HG03558 (cell line): Measurements from ENCODE around the gene ENOX1.

Experiments used
- ATAC-seq: cut with Tn5 transposase; IDR thresholded peaks from one replicate; pipeline ENCODE4 v1.9.1; 2021; ENCODE audit warnings: moderate number of reproducible peaks; ENCODE audit not compliant: unreplicated experiment; ENCODE audit errors: extremely low read depth

ENOX1 gene

GRCh38 chr13:43339145-43339804 is 447.5 kb downstream of the ENOX1 start:
- no peak for ATAC-seq

- ATAC-seq = no peak
Observed at GRCh38 chr13:43335764-43336163, 451.0 kb downstream of the ENOX1 start.

- no peak for ATAC-seq
Observed at GRCh38 chr13:43333176-43333575, 453.6 kb downstream of the ENOX1 start.

GRCh38 chr13:43331672-43332071 is 455.1 kb downstream of the ENOX1 start:
- ATAC-seq = no peak

- no peak for ATAC-seq
Observed at GRCh38 chr13:43329702-43330101, 457.1 kb downstream of the ENOX1 start.

- no peak for ATAC-seq
Observed at GRCh38 chr13:43328907-43329306, 457.9 kb downstream of the ENOX1 start.

DNA sequence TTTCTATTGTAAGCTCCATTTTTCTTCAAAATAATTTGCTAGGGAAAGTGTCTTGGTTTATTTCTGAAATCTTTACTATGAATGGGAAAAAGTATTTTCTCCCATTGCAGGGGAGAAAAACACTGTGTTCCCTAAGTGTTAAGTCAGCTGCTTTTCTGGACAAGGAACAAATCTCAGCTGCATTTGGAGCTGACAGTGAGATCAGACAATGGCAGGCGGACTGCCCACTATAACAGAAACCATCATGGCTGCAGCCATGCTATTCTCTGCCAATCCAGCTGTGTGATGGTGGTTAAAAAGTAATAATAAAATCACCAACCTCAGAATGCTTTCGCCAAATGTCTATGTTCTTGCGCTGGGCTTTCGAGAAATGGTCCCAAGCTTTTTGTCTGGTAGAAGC is 460.7 kb downstream of the ENOX1 start:
- no peak for ATAC-seq

GRCh38 chr13:43325636-43326035 is 461.1 kb downstream of the ENOX1 start:
- ATAC-seq = no peak

DNA sequence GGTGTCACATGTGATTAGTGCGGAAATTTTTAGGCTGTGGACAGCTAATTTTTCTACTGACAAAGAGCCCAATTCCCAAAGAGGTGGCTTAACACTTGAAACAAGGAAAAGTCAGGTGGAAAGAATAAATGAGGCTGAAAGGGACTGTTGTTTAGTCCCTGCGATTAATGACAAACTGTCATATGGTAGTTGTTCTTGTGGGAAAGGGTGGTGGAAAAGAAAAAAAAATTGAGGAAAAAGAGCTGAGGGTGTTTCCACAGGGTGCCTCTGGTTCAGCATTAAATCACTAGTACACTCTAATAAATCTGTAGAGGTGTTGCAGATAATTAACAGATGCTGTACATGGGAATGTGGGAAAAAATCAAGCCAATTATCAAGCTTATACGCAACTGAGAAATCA is 462.6 kb downstream of the ENOX1 start:
- no peak for ATAC-seq

DNA sequence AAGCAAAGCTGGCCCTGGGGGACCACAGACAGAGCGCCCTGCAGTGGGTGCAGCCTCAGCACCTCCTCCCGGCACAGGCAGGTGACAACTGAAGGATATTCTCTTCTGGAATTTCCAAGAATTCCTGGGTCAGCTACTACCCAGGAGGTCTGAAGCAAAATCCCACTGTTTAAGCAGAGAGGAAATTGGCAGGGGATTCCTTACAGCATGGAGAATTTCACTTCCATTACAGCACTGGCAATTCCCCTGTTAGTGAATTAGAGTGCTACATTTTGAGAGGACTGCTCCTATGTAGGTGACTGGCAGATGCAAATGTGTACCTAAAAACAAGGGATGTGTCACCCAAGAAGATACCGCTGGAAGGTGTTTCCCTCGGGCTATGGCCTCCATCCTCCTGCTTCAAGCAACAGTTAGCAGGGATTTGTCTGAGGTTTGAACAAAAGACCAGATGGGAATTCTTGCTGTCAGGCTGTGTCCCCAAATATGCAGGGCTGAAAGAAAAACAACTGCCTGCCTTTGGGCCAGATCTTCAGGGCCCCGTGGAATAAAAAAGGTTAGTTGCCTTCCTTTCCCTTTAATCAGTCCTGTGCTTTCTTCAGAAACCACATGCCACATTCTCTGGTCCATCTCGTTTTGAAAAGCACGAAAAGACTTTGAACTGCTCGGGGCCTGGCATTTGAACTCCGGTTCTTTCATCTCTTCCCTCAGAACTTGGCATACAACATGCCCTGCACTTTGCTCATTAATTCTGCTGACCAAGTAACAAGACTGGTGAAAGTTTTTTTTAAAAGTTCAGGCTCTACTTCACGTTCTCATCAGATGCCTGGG is 466.9 kb downstream of the ENOX1 start:
- ATAC-seq = no peak

- ATAC-seq = no peak
Observed at GRCh38 chr13:43316946-43317353, 469.8 kb downstream of the ENOX1 start.

DNA sequence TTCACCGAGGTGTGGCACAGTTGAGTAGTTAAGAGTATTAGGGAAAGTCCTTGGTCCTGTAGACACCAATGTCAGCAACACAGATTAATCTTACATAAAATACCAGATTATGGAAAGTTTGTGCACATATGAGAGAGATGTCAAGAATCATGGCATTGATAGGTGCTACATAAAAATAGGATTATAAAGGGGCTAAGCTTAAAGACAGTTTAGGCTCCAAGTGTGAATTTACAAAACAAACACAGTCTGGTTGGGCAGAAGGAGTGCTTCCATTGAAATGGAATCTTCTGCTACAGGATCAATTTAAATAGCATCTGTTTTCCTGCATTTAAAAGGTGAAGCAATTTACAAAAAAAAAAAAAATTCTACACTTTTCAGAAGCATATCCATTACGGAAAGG is 470.5 kb downstream of the ENOX1 start:
- no peak for ATAC-seq

GRCh38 chr13:43315522-43315921 is 471.2 kb downstream of the ENOX1 start:
- no peak for ATAC-seq

DNA sequence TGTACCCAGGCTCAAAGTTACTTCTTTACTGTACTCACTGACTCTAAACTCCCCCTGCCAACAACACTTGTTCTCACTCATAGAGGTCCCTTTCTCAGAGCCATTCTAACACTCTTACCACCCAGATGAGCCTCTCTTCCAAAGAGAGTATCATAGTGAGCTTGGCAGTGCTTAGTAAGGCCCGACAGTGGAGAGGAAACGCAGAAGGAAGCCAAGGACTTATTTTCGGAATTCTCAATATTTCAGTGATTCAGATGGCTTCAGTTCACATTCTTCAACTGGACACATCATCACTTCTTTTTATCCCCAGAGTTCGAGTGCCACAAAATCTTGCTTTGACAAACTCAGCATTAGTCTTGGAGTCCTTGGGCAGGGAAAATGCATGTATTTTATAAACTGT is 477.5 kb downstream of the ENOX1 start:
- ATAC-seq = no peak

GRCh38 chr13:43307921-43308433 is 478.8 kb downstream of the ENOX1 start:
- ATAC-seq = no peak

DNA sequence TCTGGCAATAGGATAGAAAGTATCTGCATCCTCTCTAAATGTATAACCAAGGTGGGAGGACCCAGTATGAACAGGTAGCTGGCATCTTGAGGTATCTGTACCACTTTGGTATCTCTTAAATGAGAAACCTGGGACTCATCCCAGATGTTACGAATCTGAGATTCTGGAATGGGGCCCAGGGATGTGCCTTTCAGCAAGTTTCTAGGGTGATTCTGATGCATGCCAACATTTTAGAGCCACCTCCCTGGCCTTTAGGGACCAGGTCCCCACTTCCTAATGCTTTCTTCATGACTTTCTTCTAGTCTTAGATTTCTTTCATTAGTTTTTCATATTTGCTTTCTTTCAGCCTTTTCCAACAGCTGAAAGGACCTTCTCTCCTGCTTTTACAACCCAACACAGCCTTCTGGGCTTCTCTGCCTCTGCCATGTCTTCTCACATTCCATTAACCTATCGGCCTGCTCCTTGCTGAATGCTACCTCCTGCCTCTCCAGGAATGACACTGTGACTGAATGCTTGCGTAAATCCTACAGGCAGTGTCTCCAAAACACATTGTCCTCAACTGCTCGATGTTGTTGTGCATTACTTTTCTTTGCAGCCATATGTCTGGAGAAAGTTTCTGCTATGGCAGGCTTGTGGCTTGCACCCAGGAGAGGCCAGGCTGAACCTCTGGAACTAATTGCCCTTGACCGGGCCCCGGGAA is 479.4 kb downstream of the ENOX1 start:
- ATAC-seq = no peak

GRCh38 chr13:43306372-43306771 is 480.4 kb downstream of the ENOX1 start:
- ATAC-seq = no peak

GRCh38 chr13:43305416-43305815 is 481.4 kb downstream of the ENOX1 start:
- ATAC-seq = no peak

DNA sequence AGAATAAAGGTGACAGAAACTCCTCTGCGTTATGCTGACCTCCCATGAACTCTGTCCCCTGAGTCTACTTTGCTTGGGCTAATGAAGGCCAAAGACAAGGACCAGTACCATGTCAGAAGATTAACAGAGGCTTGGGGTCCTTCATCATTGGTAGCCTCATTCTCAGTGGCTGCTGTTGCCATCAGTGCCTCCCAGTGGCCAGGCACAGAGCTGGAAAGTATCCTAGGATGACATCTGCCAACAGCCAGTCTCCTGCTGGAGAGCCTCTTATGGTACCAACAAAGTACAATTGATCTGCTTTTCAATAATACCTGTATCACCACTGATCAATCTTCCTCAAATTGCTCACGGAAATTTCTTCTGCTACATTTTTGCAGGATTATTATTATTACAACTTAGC is 481.8 kb downstream of the ENOX1 start:
- ATAC-seq = no peak

GRCh38 chr13:43304449-43304848 is 482.3 kb downstream of the ENOX1 start:
- no peak for ATAC-seq
